OCI-LY7 (cell line): ENCODE results near the gene SLAMF8. TPM values are rescaled to one million over a fixed set of nuclear protein-coding genes. Genes with fewer than 3 reads are reported as not detected.

Source experiments
- BruUV-seq: library from RNA; stranded (reverse); fragments of 400-500 nt; replicated peaks from 2 replicates; lab custom pipeline; 2021; lab: Mats Ljungman, UMichigan
- CTCF ChIA-PET: fragments of 300-600 bp; sonication (Branson Sonifier 250); formaldehyde crosslinking; loops from one replicate; lab custom pipeline; 2022; ENCODE audit warnings: antibody characterized with exemption; ENCODE audit not compliant: unreplicated experiment; lab: Charles Lee
- POLR2A ChIA-PET: fragments of 300-600 bp; sonication (Branson Sonifier 250); formaldehyde crosslinking; loops from one replicate; lab custom pipeline; 2022; ENCODE audit warnings: antibody characterized with exemption; lab: Charles Lee
- DNase-seq: peaks from one replicate; pipeline ENCODE4 v3.0.0-alpha.2; 2015; ENCODE audit warnings: low spot score
- H2AFZ ChIP-seq: fragments of 200-600 bp; sonication (generic), shearing (Covaris generic); 2 replicates; pipeline ENCODE4 v1.6.1; 2014; ENCODE audit warnings: mild to moderate bottlenecking, antibody characterized with exemption, low read length, moderate library complexity
- H3K27ac ChIP-seq: fragments of 200-600 bp; sonication (generic); 2 replicates; pipeline ENCODE4 v1.5.1; 2014; ENCODE audit warnings: mixed run types, low read depth, mild to moderate bottlenecking, moderate library complexity, low read length, inconsistent platforms; ENCODE audit not compliant: poor library complexity, severe bottlenecking
- H3K36me3 ChIP-seq: fragments of 200-600 bp; sonication (generic); 2 replicates; pipeline ENCODE4 v1.6.1; 2014; ENCODE audit warnings: mild to moderate bottlenecking, antibody characterized with exemption, low read length, moderate library complexity, mixed read lengths; ENCODE audit not compliant: insufficient read depth
- H3K4me1 ChIP-seq: fragments of 200-600 bp; sonication (generic); 2 replicates; pipeline ENCODE4 v1.5.1; 2014; ENCODE audit warnings: mild to moderate bottlenecking, low read length; ENCODE audit not compliant: insufficient read depth, poor library complexity, severe bottlenecking
- H3K4me2 ChIP-seq: fragments of 200-600 bp; sonication (generic); 2 replicates; pipeline ENCODE4 v1.6.1; 2014; ENCODE audit warnings: mild to moderate bottlenecking, low read length
- H3K4me3 ChIP-seq: fragments of 200-600 bp; sonication (generic); 2 replicates; pipeline ENCODE4 v1.5.1; 2014; ENCODE audit warnings: mild to moderate bottlenecking, low read depth, low read length; ENCODE audit not compliant: poor library complexity, severe bottlenecking
- H3K79me2 ChIP-seq: fragments of 200-600 bp; sonication (generic); 2 replicates; pipeline ENCODE4 v1.6.1; 2016; ENCODE audit warnings: low read depth, mild to moderate bottlenecking, low read length, moderate library complexity, mixed read lengths; ENCODE audit not compliant: insufficient read depth
- H3K9me2 ChIP-seq: fragments of 200-600 bp; sonication (generic); 2 replicates; pipeline ENCODE4 v1.6.1; 2016; ENCODE audit warnings: mild to moderate bottlenecking, low read length, mixed read lengths; ENCODE audit not compliant: insufficient read depth
- H3K9me3 ChIP-seq: fragments of 200-600 bp; sonication (generic); 2 replicates; pipeline ENCODE4 v1.6.1; 2014; ENCODE audit warnings: mild to moderate bottlenecking, mixed run types, low read length, mixed read lengths
- H4K20me1 ChIP-seq: fragments of 200-600 bp; sonication (generic); 2 replicates; pipeline ENCODE4 v1.6.1; 2014; ENCODE audit warnings: mild to moderate bottlenecking, antibody characterized with exemption, low read length, moderate library complexity, mixed read lengths; ENCODE audit not compliant: insufficient read depth
- EZH2phosphoT487 ChIP-seq: fragments of 200-600 bp; sonication (generic); IDR thresholded peaks from 2 replicates; pipeline ENCODE4 v1.6.1; 2018; ENCODE audit warnings: low read depth, borderline replicate concordance, mild to moderate bottlenecking, mixed run types, antibody characterized with exemption, low read length, moderate library complexity, mixed read lengths
- intact Hi-C: fragments of 100-400 bp; cut with micrococcal nuclease; formaldehyde crosslinking; loops from one replicate; pipeline ENCODE4 v1.10.0; 2022; ENCODE audit not compliant: unreplicated experiment
- total RNA-seq, 2 experiments: library from RNA; depleted of rRNA in 1 of 2; stranded (reverse); fragments of >200 nt in 1 of 2; shearing (Covaris generic) in 1 of 2; gene quantifications; 2 replicates each; pipeline ENCODE4 v1.2.3, GENCODE V29; 2014 to 2022
- TF ChIP-seq, protein P1 (sequence below): fragments of 200-600 bp; sonication (generic); conservative IDR thresholded peaks from 2 replicates; pipeline ENCODE4 v1.5.1; 2014; ENCODE audit warnings: mild to moderate bottlenecking, antibody characterized with exemption, low read length, moderate library complexity, mixed read lengths

The SLAMF8 gene
- total RNA-seq, 2 experiments from 2014 or later = not detected

DNA sequence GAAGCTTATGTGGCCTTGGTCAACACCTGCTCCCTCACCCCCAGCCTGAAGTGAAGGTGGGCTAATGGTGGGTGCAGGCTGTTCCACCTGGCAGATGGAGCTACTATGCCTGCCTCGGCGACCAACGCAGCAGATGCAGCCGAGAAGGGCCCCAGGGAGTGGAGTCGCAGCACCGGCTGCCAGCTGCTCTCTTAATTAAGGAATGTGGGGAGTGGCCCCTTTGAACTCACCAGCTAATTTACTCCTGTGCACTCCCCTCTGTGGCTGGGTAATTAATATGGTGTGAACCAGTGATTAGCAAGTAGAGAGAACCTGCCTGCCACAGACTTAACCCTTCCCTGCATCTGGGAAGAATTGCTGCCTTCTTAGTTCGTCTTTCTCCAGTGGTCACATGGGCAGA lies 3.3 kb upstream of the SLAMF8 start:
- ChIA-PET POLR2A (no interaction called here), CTCF (no interaction called here)
- Histone ChIP-seq H3K9me2 (no peaks in the 10 kb centered on the region), H3K4me2 (no peak overlapping the region), H3K9me3 (no peaks in the 10 kb centered on the region), H3K79me2 (no peaks in the 10 kb centered on the region), H3K4me1 (no peaks in the 10 kb centered on the region), H3K36me3 (no peaks in the 10 kb centered on the region), H3K27ac (no peak overlapping the region), H3K4me3 (no peak overlapping the region), H4K20me1 (no peaks in the 10 kb centered on the region), H2AFZ (no peak overlapping the region)
- BruUV-seq = no TSS peak
- TF ChIP-seq, protein P1, sequence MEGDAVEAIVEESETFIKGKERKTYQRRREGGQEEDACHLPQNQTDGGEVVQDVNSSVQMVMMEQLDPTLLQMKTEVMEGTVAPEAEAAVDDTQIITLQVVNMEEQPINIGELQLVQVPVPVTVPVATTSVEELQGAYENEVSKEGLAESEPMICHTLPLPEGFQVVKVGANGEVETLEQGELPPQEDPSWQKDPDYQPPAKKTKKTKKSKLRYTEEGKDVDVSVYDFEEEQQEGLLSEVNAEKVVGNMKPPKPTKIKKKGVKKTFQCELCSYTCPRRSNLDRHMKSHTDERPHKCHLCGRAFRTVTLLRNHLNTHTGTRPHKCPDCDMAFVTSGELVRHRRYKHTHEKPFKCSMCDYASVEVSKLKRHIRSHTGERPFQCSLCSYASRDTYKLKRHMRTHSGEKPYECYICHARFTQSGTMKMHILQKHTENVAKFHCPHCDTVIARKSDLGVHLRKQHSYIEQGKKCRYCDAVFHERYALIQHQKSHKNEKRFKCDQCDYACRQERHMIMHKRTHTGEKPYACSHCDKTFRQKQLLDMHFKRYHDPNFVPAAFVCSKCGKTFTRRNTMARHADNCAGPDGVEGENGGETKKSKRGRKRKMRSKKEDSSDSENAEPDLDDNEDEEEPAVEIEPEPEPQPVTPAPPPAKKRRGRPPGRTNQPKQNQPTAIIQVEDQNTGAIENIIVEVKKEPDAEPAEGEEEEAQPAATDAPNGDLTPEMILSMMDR = no peak
- no peak for TF ChIP-seq EZH2phosphoT487
- intact Hi-C loops = no loop called here
- no peak for DNase-seq

DNA sequence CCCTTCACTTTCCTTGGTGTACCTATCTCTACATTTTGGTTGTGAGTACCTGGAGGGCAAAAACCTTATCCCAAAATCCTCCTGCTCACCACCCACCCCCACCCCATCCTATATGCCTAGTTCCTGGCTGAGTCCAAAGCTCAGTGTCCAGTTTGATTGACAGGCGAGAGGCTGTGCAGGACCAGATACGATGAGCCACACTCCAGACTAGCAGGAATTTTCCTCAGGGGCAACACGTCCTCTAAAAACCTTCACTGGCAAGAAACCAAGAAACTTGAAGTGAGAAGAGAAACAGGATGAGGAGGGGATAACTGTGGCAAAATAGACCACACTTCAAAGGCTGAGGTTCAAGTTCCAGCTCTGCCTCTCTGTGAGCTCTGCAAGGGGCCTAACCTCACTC lies 1.1 kb upstream of the SLAMF8 start:
- no peak overlapping the region for H3K4me2 ChIP-seq
- no peak overlapping the region for H3K4me3 ChIP-seq
- H3K36me3 ChIP-seq = no peaks in the 10 kb centered on the region
- H4K20me1 ChIP-seq = no peaks in the 10 kb centered on the region
- TF ChIP-seq, protein P1 = no peak
- no peak for TF ChIP-seq EZH2phosphoT487
- intact Hi-C loops = no loop called here
- no peaks in the 10 kb centered on the region for H3K79me2 ChIP-seq
- POLR2A ChIA-PET = no interaction called here
- no TSS peak for BruUV-seq
- H3K27ac ChIP-seq = no peak overlapping the region
- CTCF ChIA-PET = no interaction called here
- H3K4me1 ChIP-seq = no peaks in the 10 kb centered on the region
- H3K9me2 ChIP-seq = no peaks in the 10 kb centered on the region
- no peak for DNase-seq
- H3K9me3 ChIP-seq = no peaks in the 10 kb centered on the region
- no peak overlapping the region for H2AFZ ChIP-seq

DNA sequence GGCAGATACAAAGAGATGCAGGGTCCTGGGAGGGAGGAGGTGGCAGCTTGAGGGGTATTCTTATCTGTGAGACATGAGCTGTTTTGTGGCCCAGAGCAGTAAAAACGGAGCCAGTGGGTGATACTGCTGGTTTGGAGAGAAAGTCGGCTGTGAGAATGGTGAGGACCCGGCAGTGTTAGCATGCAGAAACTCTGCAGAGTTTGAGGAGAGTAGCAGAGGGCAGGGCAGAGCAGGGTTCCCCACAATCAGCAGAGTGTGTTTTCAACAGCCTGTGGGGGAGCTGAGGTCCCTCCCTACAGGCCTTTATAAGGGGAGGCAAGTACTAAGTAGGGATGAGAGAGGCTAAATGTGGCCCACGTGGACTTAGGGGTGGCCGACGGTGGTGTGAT lies 423 bp downstream of the SLAMF8 start:
- H3K4me2 ChIP-seq = no peak overlapping the region
- no peaks in the 10 kb centered on the region for H3K36me3 ChIP-seq
- CTCF ChIA-PET = no interaction called here
- POLR2A ChIA-PET = no interaction called here
- no peaks in the 10 kb centered on the region for H3K9me2 ChIP-seq
- TF ChIP-seq, protein P1 = no peak
- TF ChIP-seq EZH2phosphoT487 = no peak
- BruUV-seq = no TSS peak
- H3K79me2 ChIP-seq = no peaks in the 10 kb centered on the region
- H3K9me3 ChIP-seq = no peaks in the 10 kb centered on the region
- no peak overlapping the region for H2AFZ ChIP-seq
- DNase-seq = no peak
- no peaks in the 10 kb centered on the region for H3K4me1 ChIP-seq
- intact Hi-C loops = no loop called here
- H4K20me1 ChIP-seq = no peaks in the 10 kb centered on the region
- H3K27ac ChIP-seq = no peak overlapping the region
- H3K4me3 ChIP-seq = no peak overlapping the region
